HepG2 (cell line): ENCODE results near the gene IPCEF1.

Experiments
- ATF2 ChIP-seq: sonication (generic); formaldehyde crosslinking; IDR thresholded peaks from 2 replicates; pipeline ENCODE4 v1.4.0; 2020; ENCODE audit warnings: missing genetic modification reagents
- CTCF ChIP-seq: sonication (generic); formaldehyde crosslinking; IDR thresholded peaks from 2 replicates; pipeline ENCODE4 v1.5.0; 2020; ENCODE audit warnings: mild to moderate bottlenecking, missing genetic modification reagents, moderate library complexity
- FOXK1 ChIP-seq: sonication (generic); formaldehyde crosslinking; IDR thresholded peaks from 2 replicates; pipeline ENCODE4 v1.4.0; 2020; ENCODE audit warnings: low read depth, missing genetic modification reagents, borderline replicate concordance
- HCFC1 ChIP-seq: fragments of 150-350 bp; IDR thresholded peaks from 2 replicates; pipeline ENCODE4 v1.6.1; 2014; ENCODE audit warnings: low read depth, low read length
- HMGXB4 ChIP-seq, 2 experiments: sonication (generic) in 1 of 2; formaldehyde crosslinking in 1 of 2; IDR thresholded peaks; 2 replicates each; pipeline versions ENCODE4 v1.4.0 to v1.6.1; 2018 to 2020; ENCODE audit warnings: missing genetic modification reagents in 2 of 2, borderline replicate concordance in 1 of 2, low read depth in 1 of 2, mild to moderate bottlenecking in 1 of 2, missing biosample characterization in 1 of 2
- IRF1 ChIP-seq: sonication (generic); formaldehyde crosslinking; IDR thresholded peaks from 2 replicates; pipeline ENCODE4 v1.4.0; 2020; ENCODE audit warnings: low read depth, mild to moderate bottlenecking, missing genetic modification reagents
- POLR2A ChIP-seq, 2 experiments: IDR thresholded peaks; 2 replicates each; pipeline ENCODE4 v1.6.1; 2011; ENCODE audit warnings: low read depth in 2 of 2, low read length in 2 of 2, mild to moderate bottlenecking in 1 of 2, moderate library complexity in 1 of 2; ENCODE audit not compliant: insufficient read depth in 1 of 2
- POLR2AphosphoS5 ChIP-seq: IDR thresholded peaks from 2 replicates; pipeline ENCODE4 v1.6.1; 2012; ENCODE audit warnings: low read depth, low read length
- ZNF121 ChIP-seq: sonication (generic); formaldehyde crosslinking; IDR thresholded peaks from 2 replicates; pipeline ENCODE4 v1.5.0; 2020; ENCODE audit warnings: mild to moderate bottlenecking, missing genetic modification reagents

- TF ChIP-seq HMGXB4 (CRISPR knock-in tag; IDR thresholded peaks at IDR 0.05; ENCODE audit: borderline replicate concordance in 1 of 2, low read depth in 1 of 2) (no peak), CTCF (CRISPR knock-in tag) (no peak), ATF2 (no peak), ZNF121 (CRISPR knock-in tag) (no peak), HCFC1 (no peak), POLR2A (IDR thresholded peaks at IDR 0.05; ENCODE audit: insufficient read depth in 1 of 2, low read depth in 2 of 2, low read length in 2 of 2) (no peak), POLR2AphosphoS5 (no peak), FOXK1 (no peak), IRF1 (no peak)
Observed at GRCh38 chr6:154246723-154247118, 109.9 kb downstream of the IPCEF1 start.
